Activated CD8-positive, alpha-beta T cell treated with anti-CD3 and anti-CD28 coated beads for 36 hours (primary cell): Measurements from ENCODE around the gene DTX1. TPM values are rescaled to one million over a fixed set of nuclear protein-coding genes. Genes with fewer than 3 reads are reported as not detected.
A peak's percentile ranks its signal among the peaks of the same experiment; 100 is the strongest.

Experiments
- ATAC-seq: fragments of 200-7000 bp; cut with Tn5 transposase; one replicate; pipeline ENCODE4 v1.10.0; 2021; ENCODE audit warnings: mild to moderate bottlenecking, moderate library complexity
- CTCF ChIA-PET: fragments of 350-600 bp; sonication (Branson Sonifier 250); formaldehyde crosslinking; loops from one replicate; lab custom pipeline; 2021; ENCODE audit warnings: antibody characterized with exemption; lab: Charles Lee
- POLR2A ChIA-PET: fragments of 350-600 bp; sonication (Branson Sonifier 250); formaldehyde crosslinking; loops from one replicate; lab custom pipeline; 2021; ENCODE audit warnings: antibody characterized with exemption; lab: Charles Lee
- DNase-seq: peaks from one replicate; pipeline ENCODE4 v3.0.0-alpha.2; 2020
- H3K27ac Mint-ChIP-seq: one replicate; pipeline ENCODE4 v1.8.0; 2021; ENCODE audit warnings: mild to moderate bottlenecking, mixed read lengths
- H3K27me3 Mint-ChIP-seq: one replicate; pipeline ENCODE4 v1.8.0; 2021; ENCODE audit warnings: mixed read lengths
- H3K36me3 Mint-ChIP-seq: one replicate; pipeline ENCODE4 v1.8.0; 2021; ENCODE audit warnings: low read depth, mixed read lengths
- H3K4me1 Mint-ChIP-seq: one replicate; pipeline ENCODE4 v1.8.0; 2021; ENCODE audit warnings: low read depth, mixed read lengths
- H3K4me3 Mint-ChIP-seq: one replicate; pipeline ENCODE4 v1.8.0; 2021; ENCODE audit warnings: mild to moderate bottlenecking, moderate library complexity, mixed read lengths
- H3K9me3 Mint-ChIP-seq: one replicate; pipeline ENCODE4 v1.8.0; 2021; ENCODE audit warnings: mixed read lengths
- intact Hi-C: fragments of 100-400 bp; cut with micrococcal nuclease; formaldehyde crosslinking; loops from one replicate; pipeline ENCODE4 v1.10.0; 2022
- total RNA-seq, 2 experiments: library from RNA; stranded (reverse); gene quantifications; one replicate each; pipeline ENCODE4 v1.2.3, GENCODE V29; 2021
- TF ChIP-seq, protein P1 (sequence below): fragments of 200-600 bp; IDR thresholded peaks from one replicate; pipeline ENCODE4 v1.8.0; 2022; ENCODE audit warnings: antibody characterized with exemption, mild to moderate bottlenecking

DTX1 gene
- total RNA-seq, 2 experiments from 2014 or later, result 2.9 to 3.4 TPM

DNA sequence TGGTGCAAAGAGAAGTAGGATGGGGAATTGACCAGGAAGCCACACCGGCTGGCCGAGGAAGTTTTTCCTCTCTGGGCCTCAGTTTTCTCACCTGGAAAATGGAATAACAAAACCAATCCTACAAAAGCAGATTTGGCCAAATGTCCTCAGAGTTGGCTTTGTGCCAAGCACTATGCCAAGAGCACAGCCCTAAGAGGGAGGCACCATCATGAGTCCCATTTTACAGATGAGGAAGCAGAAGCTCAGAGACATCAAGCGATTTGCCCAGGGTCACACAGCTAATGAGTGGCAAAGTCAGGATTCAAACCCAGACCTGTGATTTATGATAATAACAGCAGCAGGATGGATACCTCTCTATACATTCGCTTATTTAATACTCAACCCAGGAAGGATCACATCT, 51.8 kb downstream of the DTX1 start:
- no peak for DNase-seq
- no peak for ATAC-seq
- H3K27ac Mint-ChIP-seq, result no peak overlapping the region
- CTCF ChIA-PET, result no interaction called here
- no peak overlapping the region for H3K4me3 Mint-ChIP-seq
- H3K36me3 Mint-ChIP-seq, result no peaks in the 10 kb centered on the region
- H3K4me1 Mint-ChIP-seq, result peaks cover 18% of the 10 kb centered on the region
- H3K9me3 Mint-ChIP-seq, result no peaks in the 10 kb centered on the region
- POLR2A ChIA-PET, result no interaction called here
- intact Hi-C loops, result no loop called here
- TF ChIP-seq, protein P1, sequence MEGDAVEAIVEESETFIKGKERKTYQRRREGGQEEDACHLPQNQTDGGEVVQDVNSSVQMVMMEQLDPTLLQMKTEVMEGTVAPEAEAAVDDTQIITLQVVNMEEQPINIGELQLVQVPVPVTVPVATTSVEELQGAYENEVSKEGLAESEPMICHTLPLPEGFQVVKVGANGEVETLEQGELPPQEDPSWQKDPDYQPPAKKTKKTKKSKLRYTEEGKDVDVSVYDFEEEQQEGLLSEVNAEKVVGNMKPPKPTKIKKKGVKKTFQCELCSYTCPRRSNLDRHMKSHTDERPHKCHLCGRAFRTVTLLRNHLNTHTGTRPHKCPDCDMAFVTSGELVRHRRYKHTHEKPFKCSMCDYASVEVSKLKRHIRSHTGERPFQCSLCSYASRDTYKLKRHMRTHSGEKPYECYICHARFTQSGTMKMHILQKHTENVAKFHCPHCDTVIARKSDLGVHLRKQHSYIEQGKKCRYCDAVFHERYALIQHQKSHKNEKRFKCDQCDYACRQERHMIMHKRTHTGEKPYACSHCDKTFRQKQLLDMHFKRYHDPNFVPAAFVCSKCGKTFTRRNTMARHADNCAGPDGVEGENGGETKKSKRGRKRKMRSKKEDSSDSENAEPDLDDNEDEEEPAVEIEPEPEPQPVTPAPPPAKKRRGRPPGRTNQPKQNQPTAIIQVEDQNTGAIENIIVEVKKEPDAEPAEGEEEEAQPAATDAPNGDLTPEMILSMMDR, result no peak
- H3K27me3 Mint-ChIP-seq, result no peaks in the 10 kb centered on the region

DNA sequence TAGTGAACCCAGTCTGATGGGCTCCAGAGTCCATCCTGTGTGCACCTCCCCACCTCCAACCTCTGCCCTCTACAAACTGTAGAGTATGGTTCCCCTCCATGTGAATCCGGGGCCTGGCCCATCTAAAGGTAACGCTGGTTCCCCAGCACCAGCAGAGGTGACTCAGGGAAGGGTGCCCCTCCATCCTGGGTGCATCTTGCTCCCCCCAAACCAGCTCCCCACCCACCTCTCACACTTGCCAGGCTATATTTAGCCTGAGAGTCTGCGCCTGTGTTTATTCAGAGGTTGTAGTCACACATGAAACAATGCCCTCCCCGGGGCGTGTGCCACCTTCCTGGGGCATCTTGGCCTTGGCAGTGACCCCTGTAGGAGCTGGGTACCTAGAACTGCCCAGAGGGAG, 52.8 kb downstream of the DTX1 start:
- ChIA-PET POLR2A (no interaction called here), CTCF (interaction anchor here (0.9 to 2.0 kb wide), 3 partner anchors 11 to 66 kb away, joined by 3 to 10 read pairs (median 4); no protein-coding TSS in a partner anchor)
- H3K4me1 Mint-ChIP-seq, result peaks cover 10% of the 10 kb centered on the region
- no peak overlapping the region for H3K4me3 Mint-ChIP-seq
- no peak for ATAC-seq
- no peaks in the 10 kb centered on the region for H3K27me3 Mint-ChIP-seq
- no peak overlapping the region for H3K27ac Mint-ChIP-seq
- intact Hi-C loops, result no loop called here
- no peaks in the 10 kb centered on the region for H3K9me3 Mint-ChIP-seq
- no peaks in the 10 kb centered on the region for H3K36me3 Mint-ChIP-seq
- DNase-seq, result no peak
- TF ChIP-seq, protein P1, result no peak

DNA sequence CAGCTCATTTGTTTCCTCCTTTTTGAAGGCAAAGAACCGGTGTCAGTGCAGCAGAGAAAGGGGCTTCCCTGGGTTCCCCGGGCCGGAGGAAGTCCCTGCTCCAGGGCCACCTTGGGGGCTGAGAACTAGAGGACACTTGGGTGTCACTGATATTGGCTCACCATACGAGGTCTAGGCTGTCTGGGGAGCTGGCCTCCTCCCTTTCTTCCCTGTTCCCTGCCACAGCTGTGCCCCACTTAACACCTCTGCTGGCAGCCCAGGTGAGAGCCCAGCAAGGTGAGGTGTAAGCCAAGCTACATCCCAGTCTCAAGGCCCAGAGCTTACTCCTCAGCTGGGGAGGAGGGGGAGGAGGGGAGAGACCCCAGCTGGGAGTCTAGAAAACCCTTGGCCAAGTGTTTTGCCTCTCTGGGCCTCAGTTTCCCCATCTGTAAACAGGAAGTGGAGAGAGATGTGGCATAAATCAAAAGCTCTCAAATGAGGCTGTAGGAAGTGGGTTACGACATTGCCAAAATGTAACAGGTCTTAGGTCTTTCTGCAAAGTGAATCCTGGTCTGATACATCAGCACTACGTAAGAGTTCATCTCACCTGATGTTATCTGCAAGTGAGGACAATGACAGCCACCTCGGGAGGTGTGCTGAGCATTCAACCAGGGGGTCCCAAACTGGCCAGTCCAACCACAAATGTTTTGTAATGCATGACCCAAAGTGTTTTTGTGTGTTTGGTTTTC, 53.5 kb downstream of the DTX1 start:
- intact Hi-C loops, result no loop called here
- POLR2A ChIA-PET, result no interaction called here
- Mint-ChIP-seq H3K27ac (no peak overlapping the region), H3K4me1 (peaks cover 10% of the 10 kb centered on the region), H3K4me3 (no peak overlapping the region), H3K36me3 (no peaks in the 10 kb centered on the region), H3K9me3 (no peaks in the 10 kb centered on the region), H3K27me3 (no peaks in the 10 kb centered on the region)
- ATAC-seq (peak; percentile 26), DNase-seq (no peak)
- TF ChIP-seq, protein P1, result no peak
- CTCF ChIA-PET, result interaction anchor here (0.9 to 2.0 kb wide), 5 partner anchors 12 to 65 kb away, joined by 3 to 10 read pairs (median 3); no protein-coding TSS in a partner anchor

DNA sequence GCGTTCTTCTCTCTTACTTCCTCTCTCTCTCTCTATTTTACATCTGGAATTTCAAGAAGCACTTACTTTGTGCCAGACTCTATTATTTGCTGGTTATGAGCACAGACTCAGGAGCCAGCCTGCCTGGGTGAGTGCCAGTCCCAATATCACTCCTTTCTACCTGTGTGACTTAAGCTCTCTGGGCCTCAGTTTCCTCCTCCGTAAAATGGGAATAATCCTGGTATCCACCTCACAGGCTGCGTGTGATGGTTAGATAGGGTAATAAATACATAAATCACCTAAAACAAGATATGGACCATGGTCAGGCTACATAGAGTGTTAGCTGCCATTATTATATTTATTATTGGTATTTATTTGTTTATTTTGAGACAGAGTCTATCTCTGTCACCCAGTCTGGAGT, 54.7 kb downstream of the DTX1 start:
- no peaks in the 10 kb centered on the region for H3K36me3 Mint-ChIP-seq
- H3K9me3 Mint-ChIP-seq, result no peaks in the 10 kb centered on the region
- TF ChIP-seq, protein P1, result no peak
- H3K27me3 Mint-ChIP-seq, result no peaks in the 10 kb centered on the region
- peaks cover 10% of the 10 kb centered on the region for H3K4me1 Mint-ChIP-seq
- ChIA-PET CTCF (interaction anchor here (1.3 to 2.0 kb wide), 2 partner anchors 13 to 63 kb away, joined by 3 to 10 read pairs; no protein-coding TSS in a partner anchor), POLR2A (interaction anchor here (0.8 kb wide), 1 partner anchor 10 kb away, joined by 3 read pairs; no protein-coding TSS in a partner anchor)
- DNase-seq, result no peak
- ATAC-seq, result no peak
- no peak overlapping the region for H3K27ac Mint-ChIP-seq
- intact Hi-C loops, result no loop called here
- H3K4me3 Mint-ChIP-seq, result no peak overlapping the region
